ENCODE results near the gene SNAI1. TPM values are rescaled to one million over a fixed set of nuclear protein-coding genes. Genes with fewer than 3 reads are reported as not detected.
"Not testable (repeated sequence)": the region's sequence is repeated elsewhere in the genome, so short reads cannot be mapped to it uniquely, and the experiment has no call there.

SNAI1 gene
- total and polyA plus RNA-seq, 2 donors = 0.69 to 20.9 TPM

GRCh38 chr20:50003253-50003656 lies 20.5 kb downstream of the SNAI1 start:
- 72% methylated on average over 4 of the region's 4 CpGs for WGBS
- Histone ChIP-seq H3K4me1 (ENCODE audit: insufficient read depth) (no peaks in the 10 kb centered on the region), H3K4me3 (ENCODE audit: low read depth, low read length) (no peak overlapping the region), H3K36me3 (ENCODE audit: insufficient read depth) (no peaks in the 10 kb centered on the region), H3K27ac (ENCODE audit: low read depth) (no peak overlapping the region)
- no peak for DNase-seq (ENCODE audit: extremely low spot score)

GRCh38 chr20:50004229-50004628 lies 21.4 kb downstream of the SNAI1 start:
- no peaks in the 10 kb centered on the region for H3K4me1 ChIP-seq (ENCODE audit: insufficient read depth)
- no peaks in the 10 kb centered on the region for H3K36me3 ChIP-seq (ENCODE audit: insufficient read depth)
- H3K27ac ChIP-seq (ENCODE audit: low read depth) = no peak overlapping the region
- H3K4me3 ChIP-seq (ENCODE audit: low read depth, low read length) = no peak overlapping the region
- 83% methylated on average over 4 of the region's 4 CpGs for WGBS
- DNase-seq (ENCODE audit: extremely low spot score) = no peak

- DNase-seq (ENCODE audit: extremely low spot score) = no peak
- Histone ChIP-seq H3K4me3 (ENCODE audit: low read depth, low read length) (no peak overlapping the region), H3K27ac (ENCODE audit: low read depth) (no peak overlapping the region), H3K36me3 (ENCODE audit: insufficient read depth) (no peaks in the 10 kb centered on the region), H3K4me1 (ENCODE audit: insufficient read depth) (no peaks in the 10 kb centered on the region)
- 80% methylated on average over 7 of the region's 7 CpGs for WGBS
Observed at GRCh38 chr20:50005471-50005981, 22.7 kb downstream of the SNAI1 start.

- Histone ChIP-seq H3K4me3 (ENCODE audit: low read depth, low read length) (no peak overlapping the region), H3K27ac (ENCODE audit: low read depth) (no peak overlapping the region), H3K4me1 (ENCODE audit: insufficient read depth) (no peaks in the 10 kb centered on the region), H3K36me3 (ENCODE audit: insufficient read depth) (no peaks in the 10 kb centered on the region)
- DNase-seq (ENCODE audit: extremely low spot score) = no peak
- 93% methylated on average over 2 of the region's 2 CpGs for WGBS
Observed at GRCh38 chr20:50007369-50007768, 24.6 kb downstream of the SNAI1 start.

GRCh38 chr20:50008007-50008406 lies 25.2 kb downstream of the SNAI1 start:
- H3K4me3 ChIP-seq (ENCODE audit: low read depth, low read length) = no peak overlapping the region
- no peaks in the 10 kb centered on the region for H3K4me1 ChIP-seq (ENCODE audit: insufficient read depth)
- 88% methylated on average over 3 of the region's 3 CpGs for WGBS
- no peak overlapping the region for H3K27ac ChIP-seq (ENCODE audit: low read depth)
- H3K36me3 ChIP-seq (ENCODE audit: insufficient read depth) = no peaks in the 10 kb centered on the region
- no peak for DNase-seq (ENCODE audit: extremely low spot score)

GRCh38 chr20:50009521-50010454 lies 27.0 kb downstream of the SNAI1 start:
- Histone ChIP-seq H3K36me3 (ENCODE audit: insufficient read depth) (no peaks in the 10 kb centered on the region), H3K4me1 (ENCODE audit: insufficient read depth) (no peaks in the 10 kb centered on the region), H3K4me3 (ENCODE audit: low read depth, low read length) (no peak overlapping the region), H3K27ac (ENCODE audit: low read depth) (no peak overlapping the region)
- 21% methylated on average over 71 of the region's 71 CpGs for WGBS
- DNase-seq (ENCODE audit: extremely low spot score) = no peak

- DNase-seq (ENCODE audit: extremely low spot score); H3K27ac ChIP-seq (ENCODE audit: low read depth); H3K4me3 ChIP-seq (ENCODE audit: low read depth, low read length); H3K4me1 ChIP-seq (ENCODE audit: insufficient read depth); H3K36me3 ChIP-seq (ENCODE audit: insufficient read depth): not testable (repeated sequence)
- 83% methylated on average over 2 of the region's 3 CpGs for WGBS
Observed at GRCh38 chr20:50011597-50011996, 28.8 kb downstream of the SNAI1 start.

- no peaks in the 10 kb centered on the region for H3K4me1 ChIP-seq (ENCODE audit: insufficient read depth)
- H3K27ac ChIP-seq (ENCODE audit: low read depth) = no peak overlapping the region
- H3K36me3 ChIP-seq (ENCODE audit: insufficient read depth) = no peaks in the 10 kb centered on the region
- WGBS = 66% methylated on average over 12 of the region's 12 CpGs
- no peak overlapping the region for H3K4me3 ChIP-seq (ENCODE audit: low read depth, low read length)
- no peak for DNase-seq (ENCODE audit: extremely low spot score)
Observed at GRCh38 chr20:50012282-50013263, 29.8 kb downstream of the SNAI1 start.

- Histone ChIP-seq H3K27ac (ENCODE audit: low read depth) (no peak overlapping the region), H3K4me3 (ENCODE audit: low read depth, low read length) (no peak overlapping the region), H3K36me3 (ENCODE audit: insufficient read depth) (no peaks in the 10 kb centered on the region), H3K4me1 (ENCODE audit: insufficient read depth) (no peaks in the 10 kb centered on the region)
- WGBS = 82% methylated on average over 7 of the region's 7 CpGs
- no peak for DNase-seq (ENCODE audit: extremely low spot score)
Observed at GRCh38 chr20:50013976-50014375, 31.2 kb downstream of the SNAI1 start.

GRCh38 chr20:50014570-50015562 lies 32.1 kb downstream of the SNAI1 start:
- no peak overlapping the region for H3K4me3 ChIP-seq (ENCODE audit: low read depth, low read length)
- no peak for DNase-seq (ENCODE audit: extremely low spot score)
- H3K36me3 ChIP-seq (ENCODE audit: insufficient read depth) = no peaks in the 10 kb centered on the region
- no peak overlapping the region for H3K27ac ChIP-seq (ENCODE audit: low read depth)
- 52% methylated on average over 38 of the region's 38 CpGs for WGBS
- no peaks in the 10 kb centered on the region for H3K4me1 ChIP-seq (ENCODE audit: insufficient read depth)

GRCh38 chr20:50015636-50015992 lies 32.8 kb downstream of the SNAI1 start:
- no peak overlapping the region for H3K4me3 ChIP-seq (ENCODE audit: low read depth, low read length)
- H3K4me1 ChIP-seq (ENCODE audit: insufficient read depth) = no peaks in the 10 kb centered on the region
- no peak for DNase-seq (ENCODE audit: extremely low spot score)
- no peak overlapping the region for H3K27ac ChIP-seq (ENCODE audit: low read depth)
- WGBS = 77% methylated on average over 8 of the region's 8 CpGs
- no peaks in the 10 kb centered on the region for H3K36me3 ChIP-seq (ENCODE audit: insufficient read depth)

GRCh38 chr20:50015993-50016770 lies 33.4 kb downstream of the SNAI1 start:
- Histone ChIP-seq H3K36me3 (ENCODE audit: insufficient read depth) (no peaks in the 10 kb centered on the region), H3K4me3 (ENCODE audit: low read depth, low read length) (no peak overlapping the region), H3K27ac (ENCODE audit: low read depth) (no peak overlapping the region), H3K4me1 (ENCODE audit: insufficient read depth) (no peaks in the 10 kb centered on the region)
- DNase-seq (ENCODE audit: extremely low spot score) = no peak
- 54% methylated on average over 18 of the region's 18 CpGs for WGBS

Measured in urinary bladder (tissue), 4 donors.